Measurements from ENCODE around the gene SPI1.

SPI1 gene

DNA sequence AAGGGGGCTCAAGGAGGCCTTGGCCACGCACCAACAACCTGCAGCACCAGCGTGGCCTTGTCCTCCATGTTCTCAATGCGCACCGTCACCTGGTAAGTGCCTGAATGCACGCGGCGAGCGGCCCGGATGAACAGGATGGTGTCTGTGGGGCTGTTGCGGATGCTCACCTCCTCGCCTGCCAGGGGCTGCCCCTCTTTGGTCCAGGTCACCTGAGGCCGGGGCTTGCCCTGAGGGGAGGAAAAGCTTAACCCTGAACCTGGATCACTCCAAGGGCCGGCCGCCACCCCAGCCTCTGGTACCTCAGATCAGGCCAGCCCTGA, 44.9 kb downstream of the SPI1 start:
- no peak for TF ChIP-seq FOXM1 (IDR thresholded peaks at IDR 0.05; ENCODE audit: borderline replicate concordance, low read depth)
- TF ChIP-seq, protein P1, sequence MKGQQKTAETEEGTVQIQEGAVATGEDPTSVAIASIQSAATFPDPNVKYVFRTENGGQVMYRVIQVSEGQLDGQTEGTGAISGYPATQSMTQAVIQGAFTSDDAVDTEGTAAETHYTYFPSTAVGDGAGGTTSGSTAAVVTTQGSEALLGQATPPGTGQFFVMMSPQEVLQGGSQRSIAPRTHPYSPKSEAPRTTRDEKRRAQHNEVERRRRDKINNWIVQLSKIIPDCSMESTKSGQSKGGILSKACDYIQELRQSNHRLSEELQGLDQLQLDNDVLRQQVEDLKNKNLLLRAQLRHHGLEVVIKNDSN (IDR thresholded peaks at IDR 0.05), result no peak
- TF ChIP-seq ZBTB7A (IDR thresholded peaks at IDR 0.05; ENCODE audit: low read depth), result no peak
- TF ChIP-seq CEBPB (IDR thresholded peaks at IDR 0.05), result no peak
- TF ChIP-seq, protein P2, sequence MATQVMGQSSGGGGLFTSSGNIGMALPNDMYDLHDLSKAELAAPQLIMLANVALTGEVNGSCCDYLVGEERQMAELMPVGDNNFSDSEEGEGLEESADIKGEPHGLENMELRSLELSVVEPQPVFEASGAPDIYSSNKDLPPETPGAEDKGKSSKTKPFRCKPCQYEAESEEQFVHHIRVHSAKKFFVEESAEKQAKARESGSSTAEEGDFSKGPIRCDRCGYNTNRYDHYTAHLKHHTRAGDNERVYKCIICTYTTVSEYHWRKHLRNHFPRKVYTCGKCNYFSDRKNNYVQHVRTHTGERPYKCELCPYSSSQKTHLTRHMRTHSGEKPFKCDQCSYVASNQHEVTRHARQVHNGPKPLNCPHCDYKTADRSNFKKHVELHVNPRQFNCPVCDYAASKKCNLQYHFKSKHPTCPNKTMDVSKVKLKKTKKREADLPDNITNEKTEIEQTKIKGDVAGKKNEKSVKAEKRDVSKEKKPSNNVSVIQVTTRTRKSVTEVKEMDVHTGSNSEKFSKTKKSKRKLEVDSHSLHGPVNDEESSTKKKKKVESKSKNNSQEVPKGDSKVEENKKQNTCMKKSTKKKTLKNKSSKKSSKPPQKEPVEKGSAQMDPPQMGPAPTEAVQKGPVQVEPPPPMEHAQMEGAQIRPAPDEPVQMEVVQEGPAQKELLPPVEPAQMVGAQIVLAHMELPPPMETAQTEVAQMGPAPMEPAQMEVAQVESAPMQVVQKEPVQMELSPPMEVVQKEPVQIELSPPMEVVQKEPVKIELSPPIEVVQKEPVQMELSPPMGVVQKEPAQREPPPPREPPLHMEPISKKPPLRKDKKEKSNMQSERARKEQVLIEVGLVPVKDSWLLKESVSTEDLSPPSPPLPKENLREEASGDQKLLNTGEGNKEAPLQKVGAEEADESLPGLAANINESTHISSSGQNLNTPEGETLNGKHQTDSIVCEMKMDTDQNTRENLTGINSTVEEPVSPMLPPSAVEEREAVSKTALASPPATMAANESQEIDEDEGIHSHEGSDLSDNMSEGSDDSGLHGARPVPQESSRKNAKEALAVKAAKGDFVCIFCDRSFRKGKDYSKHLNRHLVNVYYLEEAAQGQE (IDR thresholded peaks at IDR 0.05; ENCODE audit: low read depth), result no peak
- TF ChIP-seq NFIC (IDR thresholded peaks at IDR 0.05), result no peak
- no peak for TF ChIP-seq EGR1 (IDR thresholded peaks at IDR 0.05)
- TF ChIP-seq CREB1 (IDR thresholded peaks at IDR 0.05; ENCODE audit: low read depth), result no peak
- TF ChIP-seq TAF1 (IDR thresholded peaks at IDR 0.05; ENCODE audit: low read depth), result no peak
- TF ChIP-seq, protein P3, sequence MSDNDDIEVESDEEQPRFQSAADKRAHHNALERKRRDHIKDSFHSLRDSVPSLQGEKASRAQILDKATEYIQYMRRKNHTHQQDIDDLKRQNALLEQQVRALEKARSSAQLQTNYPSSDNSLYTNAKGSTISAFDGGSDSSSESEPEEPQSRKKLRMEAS (IDR thresholded peaks at IDR 0.05), result no peak
- no peak for TF ChIP-seq TCF12 (IDR thresholded peaks at IDR 0.05; ENCODE audit: low read depth)
- TF ChIP-seq TEAD4 (IDR thresholded peaks at IDR 0.05), result no peak
- no peak for TF ChIP-seq EP300 (IDR thresholded peaks at IDR 0.05; ENCODE audit: borderline replicate concordance)
- no peak for TF ChIP-seq YY1 (IDR thresholded peaks at IDR 0.05; ENCODE audit: low read depth)
- TF ChIP-seq RAD21 (IDR thresholded peaks at IDR 0.05; ENCODE audit: low read depth), result no peak

DNA sequence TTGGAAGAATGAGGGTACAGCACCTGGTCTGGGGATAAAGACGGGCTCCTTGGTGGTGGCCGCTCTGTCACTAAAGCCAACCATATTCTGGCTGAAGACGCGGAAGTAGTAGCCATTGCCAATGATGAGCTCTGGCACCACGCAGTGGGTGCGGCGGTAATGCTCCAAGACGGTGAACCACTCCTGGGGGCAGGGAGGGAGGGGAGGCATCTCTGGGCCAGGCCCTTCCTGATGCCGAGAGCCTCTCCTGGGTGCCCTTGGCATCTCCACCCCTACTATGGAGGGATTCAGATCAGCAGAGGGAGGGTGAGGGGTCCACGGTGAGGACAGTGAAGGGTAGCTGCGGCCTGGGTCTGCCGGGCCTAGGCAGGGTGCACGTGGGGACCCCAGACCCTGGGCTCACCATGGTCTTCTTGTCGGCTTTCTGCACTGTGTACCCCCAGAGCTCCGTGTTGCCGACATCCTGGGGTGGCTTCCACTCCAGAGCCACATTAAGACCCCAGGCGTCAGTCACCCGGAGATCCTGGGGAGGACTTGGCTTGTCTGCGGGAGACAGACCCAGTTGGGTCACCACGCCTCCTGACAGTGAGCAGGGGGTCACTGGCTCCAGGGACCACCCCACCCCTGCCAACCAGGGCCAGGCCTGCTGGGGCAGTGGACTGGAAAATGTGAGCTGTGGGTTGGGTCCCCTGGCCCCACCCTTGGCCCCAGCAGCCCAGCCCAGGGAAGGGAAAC, 45.4 kb downstream of the SPI1 start:
- TF ChIP-seq NFIC (IDR thresholded peaks at IDR 0.05), result no peak
- no peak for TF ChIP-seq EP300 (IDR thresholded peaks at IDR 0.05; ENCODE audit: borderline replicate concordance)
- TF ChIP-seq ZBTB7A (IDR thresholded peaks at IDR 0.05; ENCODE audit: low read depth), result no peak
- no peak for TF ChIP-seq CEBPB (IDR thresholded peaks at IDR 0.05)
- TF ChIP-seq FOXM1 (IDR thresholded peaks at IDR 0.05; ENCODE audit: borderline replicate concordance, low read depth), result no peak
- TF ChIP-seq, protein P3 (IDR thresholded peaks at IDR 0.05), result no peak
- TF ChIP-seq, protein P2 (IDR thresholded peaks at IDR 0.05; ENCODE audit: low read depth), result no peak
- no peak for TF ChIP-seq YY1 (IDR thresholded peaks at IDR 0.05; ENCODE audit: low read depth)
- TF ChIP-seq TEAD4 (IDR thresholded peaks at IDR 0.05), result no peak
- no peak for TF ChIP-seq EGR1 (IDR thresholded peaks at IDR 0.05)
- TF ChIP-seq TCF12 (IDR thresholded peaks at IDR 0.05; ENCODE audit: low read depth), result no peak
- TF ChIP-seq TAF1 (IDR thresholded peaks at IDR 0.05; ENCODE audit: low read depth), result no peak
- TF ChIP-seq, protein P1 (IDR thresholded peaks at IDR 0.05), result no peak
- TF ChIP-seq CREB1 (IDR thresholded peaks at IDR 0.05; ENCODE audit: low read depth), result no peak
- no peak for TF ChIP-seq RAD21 (IDR thresholded peaks at IDR 0.05; ENCODE audit: low read depth)

DNA sequence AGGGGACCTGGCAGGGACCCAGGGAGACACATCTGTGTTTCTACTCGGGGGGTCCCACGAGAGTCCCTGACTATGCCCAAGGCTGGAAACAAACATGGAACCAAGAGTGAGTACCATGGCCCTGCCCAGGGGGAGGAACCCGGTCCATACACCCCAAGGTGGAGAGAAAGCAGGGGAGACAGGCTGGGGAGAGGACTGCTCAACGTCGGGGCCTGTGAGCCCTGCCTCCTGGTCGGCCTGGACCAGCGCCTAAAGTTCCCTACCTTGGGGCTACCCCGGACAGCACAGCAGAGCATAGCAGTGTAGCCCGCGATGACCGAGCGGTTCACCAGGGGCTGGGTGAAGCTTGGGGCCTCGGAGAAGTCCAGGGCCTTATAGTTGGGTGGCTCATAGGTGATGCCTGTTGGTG, 46.0 kb downstream of the SPI1 start:
- TF ChIP-seq CEBPB (IDR thresholded peaks at IDR 0.05) (no peak), RAD21 (IDR thresholded peaks at IDR 0.05; ENCODE audit: low read depth) (no peak), ZBTB7A (IDR thresholded peaks at IDR 0.05; ENCODE audit: low read depth) (no peak), CREB1 (IDR thresholded peaks at IDR 0.05; ENCODE audit: low read depth) (no peak), TAF1 (IDR thresholded peaks at IDR 0.05; ENCODE audit: low read depth) (no peak), EGR1 (IDR thresholded peaks at IDR 0.05) (no peak), FOXM1 (IDR thresholded peaks at IDR 0.05; ENCODE audit: borderline replicate concordance, low read depth) (no peak), TCF12 (IDR thresholded peaks at IDR 0.05; ENCODE audit: low read depth) (no peak), YY1 (IDR thresholded peaks at IDR 0.05; ENCODE audit: low read depth) (no peak), EP300 (IDR thresholded peaks at IDR 0.05; ENCODE audit: borderline replicate concordance) (no peak), NFIC (IDR thresholded peaks at IDR 0.05) (no peak), TEAD4 (IDR thresholded peaks at IDR 0.05) (no peak)
- TF ChIP-seq, protein P2 (IDR thresholded peaks at IDR 0.05; ENCODE audit: low read depth), result no peak
- TF ChIP-seq, protein P1 (IDR thresholded peaks at IDR 0.05), result no peak
- TF ChIP-seq, protein P3 (IDR thresholded peaks at IDR 0.05), result no peak

Measured in Ishikawa (cell line).